Glomerular endothelial cell (primary cell): ENCODE results near the gene RNF123. TPM values are rescaled to one million over a fixed set of nuclear protein-coding genes. Genes with fewer than 3 reads are reported as not detected.
"Not testable (repeated sequence)": the region's sequence is repeated elsewhere in the genome, so short reads cannot be mapped to it uniquely, and the experiment has no call there.

Experiments
- DNase-seq: peaks from one replicate; pipeline ENCODE4 v3.0.0-alpha.2; 2011; ENCODE audit warnings: low read depth, low spot score; ENCODE audit errors: extremely low read depth
- total RNA-seq: library from RNA; depleted of rRNA; stranded (reverse); fragments of >200 nt; gene quantifications from 2 replicates; pipeline ENCODE4 v1.2.3, GENCODE V29; 2015

The RNF123 gene
- total RNA-seq, 1 donor from 2014 or later = 35.5 TPM

GRCh38 chr3:49675912-49676311 is 13.4 kb upstream of the RNF123 start:
- DNase-seq = no peak

- no peak for DNase-seq
These were observed 8.7 kb upstream of the RNF123 start for GRCh38 chr3:49680493-49681231.

GRCh38 chr3:49681232-49681522 is 8.2 kb upstream of the RNF123 start:
- DNase-seq = no peak

GRCh38 chr3:49681543-49681942 is 7.8 kb upstream of the RNF123 start:
- no peak for DNase-seq

GRCh38 chr3:49683162-49683561 is 6.2 kb upstream of the RNF123 start:
- DNase-seq = no peak

- DNase-seq = not testable (repeated sequence)
These were observed 4.9 kb upstream of the RNF123 start for GRCh38 chr3:49684453-49684852.

- not testable (repeated sequence) for DNase-seq
These were observed 4.3 kb upstream of the RNF123 start for GRCh38 chr3:49685103-49685502.

- DNase-seq = not testable (repeated sequence)
These were observed 3.5 kb upstream of the RNF123 start for GRCh38 chr3:49685846-49686245.

GRCh38 chr3:49686346-49686745 is 3.0 kb upstream of the RNF123 start:
- DNase-seq = not testable (repeated sequence)

- DNase-seq = not testable (repeated sequence)
These were observed 2.5 kb upstream of the RNF123 start for GRCh38 chr3:49686769-49687423.

GRCh38 chr3:49687424-49687795 is 1.9 kb upstream of the RNF123 start:
- not testable (repeated sequence) for DNase-seq

GRCh38 chr3:49688338-49689045 is 865 bp upstream of the RNF123 start:
- not testable (repeated sequence) for DNase-seq

GRCh38 chr3:49689908-49690624 is 709 bp downstream of the RNF123 start:
- DNase-seq = not testable (repeated sequence)

GRCh38 chr3:49690856-49691255 is 1.5 kb downstream of the RNF123 start:
- not testable (repeated sequence) for DNase-seq

GRCh38 chr3:49691481-49691880 is 2.1 kb downstream of the RNF123 start:
- not testable (repeated sequence) for DNase-seq

- not testable (repeated sequence) for DNase-seq
These were observed 5.2 kb downstream of the RNF123 start for GRCh38 chr3:49694409-49695070.

GRCh38 chr3:49695350-49696015 is 6.1 kb downstream of the RNF123 start:
- DNase-seq = not testable (repeated sequence)

- no peak for DNase-seq
These were observed 10.1 kb downstream of the RNF123 start for GRCh38 chr3:49699281-49699979.

- DNase-seq = no peak
These were observed 10.7 kb downstream of the RNF123 start for GRCh38 chr3:49700014-49700413.
